ENCODE results near the gene NBPF3.

The NBPF3 gene

GRCh38 chr1:21494196-21494595 lies 54.3 kb downstream of the NBPF3 start:
- DNase-seq (ENCODE audit: low spot score): peak; percentile 44

GRCh38 chr1:21495225-21495820 lies 55.4 kb downstream of the NBPF3 start:
- DNase-seq (ENCODE audit: low spot score): no peak

- no peak for DNase-seq (ENCODE audit: low spot score)
Measured at GRCh38 chr1:21496063-21496462, 56.1 kb downstream of the NBPF3 start.

- DNase-seq (ENCODE audit: low spot score): no peak
Measured at GRCh38 chr1:21496886-21497285, 56.9 kb downstream of the NBPF3 start.

- DNase-seq (ENCODE audit: low spot score): peak; percentile 81
Measured at GRCh38 chr1:21497466-21498061, 57.6 kb downstream of the NBPF3 start.

GRCh38 chr1:21499283-21499950 lies 59.5 kb downstream of the NBPF3 start:
- DNase-seq (ENCODE audit: low spot score): no peak

GRCh38 chr1:21503706-21504377 lies 63.9 kb downstream of the NBPF3 start:
- peak; percentile 21 for DNase-seq (ENCODE audit: low spot score)

GRCh38 chr1:21506804-21507203 lies 66.9 kb downstream of the NBPF3 start:
- DNase-seq (ENCODE audit: low spot score): no peak

- DNase-seq (ENCODE audit: low spot score): no peak
Measured at GRCh38 chr1:21507511-21508270, 67.8 kb downstream of the NBPF3 start.

- DNase-seq (ENCODE audit: low spot score): peak; percentile 95
Measured at GRCh38 chr1:21508580-21509350, 68.8 kb downstream of the NBPF3 start.

- peak; percentile 47 for DNase-seq (ENCODE audit: low spot score)
Measured at GRCh38 chr1:21509351-21510112, 69.6 kb downstream of the NBPF3 start, which contains the start of gene ALPL. Gene ALPL (plus strand): TSS chr1:21509423. CDS start chr1:21554082, 44,659 bp downstream.

- peak; percentile 80 for DNase-seq (ENCODE audit: low spot score)
Measured at GRCh38 chr1:21510113-21510493, 70.2 kb downstream of the NBPF3 start.

- no peak for DNase-seq (ENCODE audit: low spot score)
Measured at GRCh38 chr1:21510885-21511578, 71.1 kb downstream of the NBPF3 start.

- DNase-seq (ENCODE audit: low spot score): no peak
Measured at GRCh38 chr1:21511579-21512522, 71.9 kb downstream of the NBPF3 start.

GRCh38 chr1:21514245-21514644 lies 74.3 kb downstream of the NBPF3 start:
- no peak for DNase-seq (ENCODE audit: low spot score)

- DNase-seq (ENCODE audit: low spot score): no peak
Measured at GRCh38 chr1:21517161-21517589, 77.2 kb downstream of the NBPF3 start.

GRCh38 chr1:21517660-21518480 lies 77.9 kb downstream of the NBPF3 start:
- DNase-seq (ENCODE audit: low spot score): no peak
